Neural cell (in vitro differentiated cells): ENCODE measurements around the gene SCGB1D2. TPM values are rescaled to one million over a fixed set of nuclear protein-coding genes. Genes with fewer than 3 reads are reported as not detected.
"Not testable (repeated sequence)": the region's sequence is repeated elsewhere in the genome, so short reads cannot be mapped to it uniquely, and the experiment has no call there.

ENCODE experiments used
- H2AFZ ChIP-seq: fragments of 200-600, 300-800 bp; sonication (generic), shearing (Covaris generic); 2 replicates; pipeline ENCODE4 v1.6.0; 2014; ENCODE audit warnings: low read depth, mild to moderate bottlenecking, antibody characterized with exemption, low read length, moderate library complexity
- H3F3A ChIP-seq: fragments of 200-600 bp; shearing (Covaris generic); 2 replicates; pipeline ENCODE4 v1.6.1; 2016; ENCODE audit warnings: mild to moderate bottlenecking, moderate library complexity, mixed read lengths, antibody characterized with exemption, low read length; ENCODE audit not compliant: insufficient read depth, poor library complexity, severe bottlenecking
- H3K27ac ChIP-seq: fragments of 200-600, 300-800 bp; sonication (generic), shearing (Covaris generic); 2 replicates; pipeline ENCODE4 v1.5.1; 2014; ENCODE audit warnings: mild to moderate bottlenecking, low read length, moderate library complexity
- H3K27me3 ChIP-seq: fragments of 300-800, 200-600 bp; sonication (generic), shearing (Covaris generic); 2 replicates; pipeline ENCODE4 v1.6.0; 2014; ENCODE audit warnings: mild to moderate bottlenecking, low read depth, low read length, moderate library complexity; ENCODE audit not compliant: insufficient read depth
- H3K36me3 ChIP-seq: fragments of 300-800, 200-600 bp; sonication (generic), shearing (Covaris generic); 2 replicates; pipeline ENCODE4 v1.5.1; 2014; ENCODE audit warnings: mild to moderate bottlenecking, antibody characterized with exemption, low read length, moderate library complexity; ENCODE audit not compliant: insufficient read depth
- H3K4me2 ChIP-seq: fragments of 300-800, 200-600 bp; sonication (generic), shearing (Covaris generic); 2 replicates; pipeline ENCODE4 v1.6.0; 2014; ENCODE audit warnings: mild to moderate bottlenecking, low read length
- H3K4me3 ChIP-seq: fragments of 300-800, 200-600 bp; sonication (generic), shearing (Covaris generic); 2 replicates; pipeline ENCODE4 v1.5.1; 2014; ENCODE audit warnings: mild to moderate bottlenecking, low read length, moderate library complexity
- H3K79me2 ChIP-seq: fragments of 200-600 bp; shearing (Covaris generic); replicated peaks from 2 replicates; pipeline ENCODE4 v1.6.0; 2014; ENCODE audit warnings: mild to moderate bottlenecking, low read length, moderate library complexity; ENCODE audit not compliant: insufficient read depth
- H3K9ac ChIP-seq: fragments of 300-800, 200-600 bp; sonication (generic), shearing (Covaris generic); 2 replicates; pipeline ENCODE4 v1.6.1; 2016; ENCODE audit warnings: mild to moderate bottlenecking, low read length, mixed read lengths
- H3K9me2 ChIP-seq: fragments of 200-600 bp; shearing (Covaris generic); 2 replicates; pipeline ENCODE4 v1.6.1; 2016; ENCODE audit warnings: mild to moderate bottlenecking, low read length, mixed read lengths; ENCODE audit not compliant: insufficient read depth
- H3K9me3 ChIP-seq: fragments of 200-600, 300-800 bp; sonication (generic), shearing (Covaris generic); 2 replicates; pipeline ENCODE4 v1.6.1; 2016; ENCODE audit warnings: mild to moderate bottlenecking, mixed run types, low read length, moderate library complexity, mixed read lengths
- H4K20me1 ChIP-seq: fragments of 200-600 bp; shearing (Covaris generic); 2 replicates; pipeline ENCODE4 v1.6.1; 2016; ENCODE audit warnings: mild to moderate bottlenecking, mixed run types; ENCODE audit not compliant: insufficient read depth
- EP300 ChIP-seq: fragments of 450-650 bp; conservative IDR thresholded peaks from 2 replicates; pipeline ENCODE4 v1.6.1; 2014; ENCODE audit warnings: antibody characterized with exemption, mild to moderate bottlenecking, moderate library complexity; ENCODE audit not compliant: poor library complexity, severe bottlenecking
- EZH2 ChIP-seq: fragments of 200-600, 300-800 bp; shearing (Covaris generic), sonication (generic); IDR thresholded peaks from 2 replicates; pipeline ENCODE4 v1.6.1; 2014; ENCODE audit warnings: antibody characterized with exemption, low read length, borderline replicate concordance, mild to moderate bottlenecking; ENCODE audit not compliant: insufficient read depth, poor library complexity, severe bottlenecking
- MXI1 ChIP-seq: fragments of 450-650 bp; conservative IDR thresholded peaks from 2 replicates; pipeline ENCODE4 v1.6.1; 2014; ENCODE audit warnings: antibody characterized with exemption, mild to moderate bottlenecking; ENCODE audit not compliant: poor library complexity, severe bottlenecking
- POLR2AphosphoS5 ChIP-seq: IDR thresholded peaks from 2 replicates; pipeline ENCODE4 v1.6.1; 2012
- RAD21 ChIP-seq: fragments of 450-650 bp; conservative IDR thresholded peaks from 2 replicates; pipeline ENCODE4 v1.6.1; 2014; ENCODE audit warnings: antibody characterized with exemption, mild to moderate bottlenecking, moderate library complexity
- SMC3 ChIP-seq: fragments of 450-650 bp; conservative IDR thresholded peaks from 2 replicates; pipeline ENCODE4 v1.6.1; 2014; ENCODE audit warnings: antibody characterized with exemption, mild to moderate bottlenecking, moderate library complexity; ENCODE audit not compliant: poor library complexity
- TAF1 ChIP-seq: IDR thresholded peaks from 2 replicates; pipeline ENCODE4 v1.6.1; 2012; ENCODE audit warnings: low read depth
- polyA plus RNA-seq: library from polyadenylated mRNA; depleted of rRNA; stranded (reverse); fragments of >200 nt; gene quantifications from 2 replicates; pipeline ENCODE4 v1.2.3, GENCODE V29; 2014
- TF ChIP-seq, protein P1 (sequence below): fragments of 450-650 bp; IDR thresholded peaks from 2 replicates; pipeline ENCODE4 v1.5.1; 2014; ENCODE audit warnings: antibody characterized with exemption, mild to moderate bottlenecking, moderate library complexity; ENCODE audit not compliant: poor library complexity, severe bottlenecking
- TF ChIP-seq, protein P2 (sequence below): IDR thresholded peaks from 2 replicates; pipeline ENCODE4 v1.6.1; 2012; ENCODE audit warnings: borderline replicate concordance

SCGB1D2 gene
- polyA plus RNA-seq, 1 donor from 2014 or later, result not detected

DNA sequence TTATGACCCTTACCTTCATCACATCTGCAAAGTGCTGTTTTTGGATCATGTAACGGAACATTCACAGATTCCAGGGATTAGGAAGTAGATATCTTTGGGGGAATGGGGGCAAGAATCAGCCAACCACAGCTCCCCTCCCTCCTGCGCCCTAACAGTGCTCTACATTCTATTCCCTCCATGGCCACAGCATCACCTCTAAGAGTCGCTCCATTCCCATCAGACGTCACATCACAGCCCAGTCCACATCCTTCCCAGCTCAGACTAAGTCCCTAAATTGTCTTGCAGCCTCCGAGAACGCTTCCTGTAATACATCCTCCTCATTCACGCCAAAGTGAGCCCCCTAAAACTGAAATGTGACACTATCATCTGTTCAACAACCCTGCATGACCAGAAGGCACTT is 46.1 kb upstream of the SCGB1D2 start:
- no peaks in the 10 kb centered on the region for H3K9me3 ChIP-seq
- no peaks in the 10 kb centered on the region for H3K36me3 ChIP-seq
- H2AFZ ChIP-seq, result no peak overlapping the region
- TF ChIP-seq SMC3, result no peak
- TF ChIP-seq EZH2, result no peak
- TF ChIP-seq, protein P1, sequence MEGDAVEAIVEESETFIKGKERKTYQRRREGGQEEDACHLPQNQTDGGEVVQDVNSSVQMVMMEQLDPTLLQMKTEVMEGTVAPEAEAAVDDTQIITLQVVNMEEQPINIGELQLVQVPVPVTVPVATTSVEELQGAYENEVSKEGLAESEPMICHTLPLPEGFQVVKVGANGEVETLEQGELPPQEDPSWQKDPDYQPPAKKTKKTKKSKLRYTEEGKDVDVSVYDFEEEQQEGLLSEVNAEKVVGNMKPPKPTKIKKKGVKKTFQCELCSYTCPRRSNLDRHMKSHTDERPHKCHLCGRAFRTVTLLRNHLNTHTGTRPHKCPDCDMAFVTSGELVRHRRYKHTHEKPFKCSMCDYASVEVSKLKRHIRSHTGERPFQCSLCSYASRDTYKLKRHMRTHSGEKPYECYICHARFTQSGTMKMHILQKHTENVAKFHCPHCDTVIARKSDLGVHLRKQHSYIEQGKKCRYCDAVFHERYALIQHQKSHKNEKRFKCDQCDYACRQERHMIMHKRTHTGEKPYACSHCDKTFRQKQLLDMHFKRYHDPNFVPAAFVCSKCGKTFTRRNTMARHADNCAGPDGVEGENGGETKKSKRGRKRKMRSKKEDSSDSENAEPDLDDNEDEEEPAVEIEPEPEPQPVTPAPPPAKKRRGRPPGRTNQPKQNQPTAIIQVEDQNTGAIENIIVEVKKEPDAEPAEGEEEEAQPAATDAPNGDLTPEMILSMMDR, result no peak
- no peak for TF ChIP-seq POLR2AphosphoS5
- no peak for TF ChIP-seq EP300
- TF ChIP-seq, protein P2, sequence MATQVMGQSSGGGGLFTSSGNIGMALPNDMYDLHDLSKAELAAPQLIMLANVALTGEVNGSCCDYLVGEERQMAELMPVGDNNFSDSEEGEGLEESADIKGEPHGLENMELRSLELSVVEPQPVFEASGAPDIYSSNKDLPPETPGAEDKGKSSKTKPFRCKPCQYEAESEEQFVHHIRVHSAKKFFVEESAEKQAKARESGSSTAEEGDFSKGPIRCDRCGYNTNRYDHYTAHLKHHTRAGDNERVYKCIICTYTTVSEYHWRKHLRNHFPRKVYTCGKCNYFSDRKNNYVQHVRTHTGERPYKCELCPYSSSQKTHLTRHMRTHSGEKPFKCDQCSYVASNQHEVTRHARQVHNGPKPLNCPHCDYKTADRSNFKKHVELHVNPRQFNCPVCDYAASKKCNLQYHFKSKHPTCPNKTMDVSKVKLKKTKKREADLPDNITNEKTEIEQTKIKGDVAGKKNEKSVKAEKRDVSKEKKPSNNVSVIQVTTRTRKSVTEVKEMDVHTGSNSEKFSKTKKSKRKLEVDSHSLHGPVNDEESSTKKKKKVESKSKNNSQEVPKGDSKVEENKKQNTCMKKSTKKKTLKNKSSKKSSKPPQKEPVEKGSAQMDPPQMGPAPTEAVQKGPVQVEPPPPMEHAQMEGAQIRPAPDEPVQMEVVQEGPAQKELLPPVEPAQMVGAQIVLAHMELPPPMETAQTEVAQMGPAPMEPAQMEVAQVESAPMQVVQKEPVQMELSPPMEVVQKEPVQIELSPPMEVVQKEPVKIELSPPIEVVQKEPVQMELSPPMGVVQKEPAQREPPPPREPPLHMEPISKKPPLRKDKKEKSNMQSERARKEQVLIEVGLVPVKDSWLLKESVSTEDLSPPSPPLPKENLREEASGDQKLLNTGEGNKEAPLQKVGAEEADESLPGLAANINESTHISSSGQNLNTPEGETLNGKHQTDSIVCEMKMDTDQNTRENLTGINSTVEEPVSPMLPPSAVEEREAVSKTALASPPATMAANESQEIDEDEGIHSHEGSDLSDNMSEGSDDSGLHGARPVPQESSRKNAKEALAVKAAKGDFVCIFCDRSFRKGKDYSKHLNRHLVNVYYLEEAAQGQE, result no peak
- no peak for TF ChIP-seq TAF1
- TF ChIP-seq RAD21, result no peak
- TF ChIP-seq MXI1, result no peak
- H3K4me2 ChIP-seq, result no peak overlapping the region
- no peak overlapping the region for H3K9ac ChIP-seq
- H3F3A ChIP-seq, result no peaks in the 10 kb centered on the region
- no peaks in the 10 kb centered on the region for H4K20me1 ChIP-seq
- H3K9me2 ChIP-seq, result no peaks in the 10 kb centered on the region
- H3K79me2 ChIP-seq, result no peaks in the 10 kb centered on the region
- no peak overlapping the region for H3K4me3 ChIP-seq
- no peaks in the 10 kb centered on the region for H3K27me3 ChIP-seq
- H3K27ac ChIP-seq, result no peak overlapping the region

DNA sequence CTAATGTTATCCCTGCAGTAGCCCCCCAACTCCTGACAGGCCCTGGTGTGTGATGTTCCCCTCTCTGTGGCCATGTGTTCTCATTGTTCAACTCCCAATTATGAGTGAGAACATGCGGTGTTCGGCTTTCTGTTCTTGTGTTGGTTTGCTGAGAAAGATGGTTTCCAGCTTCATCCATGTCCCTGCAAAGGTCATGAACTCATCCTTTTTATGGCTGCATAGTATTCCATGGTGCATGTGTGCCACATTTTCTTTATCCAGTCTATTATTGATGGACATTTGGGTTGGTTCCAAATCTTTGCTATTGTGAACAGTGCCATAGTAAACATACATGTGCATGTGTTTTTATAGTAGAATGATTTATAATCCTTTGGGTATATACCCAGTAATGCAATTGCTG is 44.6 kb upstream of the SCGB1D2 start:
- H3K36me3 ChIP-seq, H3K9me2 ChIP-seq, H2AFZ ChIP-seq, H3K79me2 ChIP-seq, H3K9ac ChIP-seq, H3F3A ChIP-seq, H4K20me1 ChIP-seq, H3K9me3 ChIP-seq, H3K27ac ChIP-seq, H3K4me3 ChIP-seq, H3K4me2 ChIP-seq, H3K27me3 ChIP-seq: not testable (repeated sequence)

DNA sequence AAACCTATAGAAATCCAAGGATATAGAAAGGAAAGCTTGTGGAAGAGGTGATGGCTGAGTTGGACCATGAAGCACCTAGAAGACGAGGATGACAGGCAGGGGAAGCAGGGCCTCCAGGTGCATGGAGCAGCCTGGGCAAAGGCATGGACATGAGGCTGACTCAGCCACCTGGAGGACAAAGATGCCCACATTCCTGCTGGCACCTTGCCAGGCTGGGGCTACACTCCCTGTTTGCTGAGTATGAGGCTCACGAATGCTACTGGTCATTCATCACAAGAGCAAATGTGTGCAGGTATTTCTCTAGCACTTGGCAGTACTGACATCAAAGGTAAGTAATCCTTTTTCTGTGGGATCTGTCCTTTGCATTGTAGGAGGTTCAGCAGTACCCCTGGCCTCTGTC is 40.7 kb upstream of the SCGB1D2 start:
- H4K20me1 ChIP-seq, result no peaks in the 10 kb centered on the region
- no peaks in the 10 kb centered on the region for H3K9me2 ChIP-seq
- no peak overlapping the region for H3K4me3 ChIP-seq
- TF ChIP-seq, protein P1, result no peak
- TF ChIP-seq SMC3, result no peak
- TF ChIP-seq, protein P2, result no peak
- no peak for TF ChIP-seq EP300
- no peak for TF ChIP-seq TAF1
- no peak for TF ChIP-seq POLR2AphosphoS5
- TF ChIP-seq MXI1, result no peak
- no peak for TF ChIP-seq RAD21
- TF ChIP-seq EZH2, result no peak
- H2AFZ ChIP-seq, result no peak overlapping the region
- no peak overlapping the region for H3K27ac ChIP-seq
- no peaks in the 10 kb centered on the region for H3K27me3 ChIP-seq
- H3K79me2 ChIP-seq, result no peaks in the 10 kb centered on the region
- no peak overlapping the region for H3K4me2 ChIP-seq
- H3K9ac ChIP-seq, result no peak overlapping the region
- no peaks in the 10 kb centered on the region for H3K9me3 ChIP-seq
- no peaks in the 10 kb centered on the region for H3F3A ChIP-seq
- H3K36me3 ChIP-seq, result no peaks in the 10 kb centered on the region
